ENCODE measurements around the gene CTTN.

CTTN gene

DNA sequence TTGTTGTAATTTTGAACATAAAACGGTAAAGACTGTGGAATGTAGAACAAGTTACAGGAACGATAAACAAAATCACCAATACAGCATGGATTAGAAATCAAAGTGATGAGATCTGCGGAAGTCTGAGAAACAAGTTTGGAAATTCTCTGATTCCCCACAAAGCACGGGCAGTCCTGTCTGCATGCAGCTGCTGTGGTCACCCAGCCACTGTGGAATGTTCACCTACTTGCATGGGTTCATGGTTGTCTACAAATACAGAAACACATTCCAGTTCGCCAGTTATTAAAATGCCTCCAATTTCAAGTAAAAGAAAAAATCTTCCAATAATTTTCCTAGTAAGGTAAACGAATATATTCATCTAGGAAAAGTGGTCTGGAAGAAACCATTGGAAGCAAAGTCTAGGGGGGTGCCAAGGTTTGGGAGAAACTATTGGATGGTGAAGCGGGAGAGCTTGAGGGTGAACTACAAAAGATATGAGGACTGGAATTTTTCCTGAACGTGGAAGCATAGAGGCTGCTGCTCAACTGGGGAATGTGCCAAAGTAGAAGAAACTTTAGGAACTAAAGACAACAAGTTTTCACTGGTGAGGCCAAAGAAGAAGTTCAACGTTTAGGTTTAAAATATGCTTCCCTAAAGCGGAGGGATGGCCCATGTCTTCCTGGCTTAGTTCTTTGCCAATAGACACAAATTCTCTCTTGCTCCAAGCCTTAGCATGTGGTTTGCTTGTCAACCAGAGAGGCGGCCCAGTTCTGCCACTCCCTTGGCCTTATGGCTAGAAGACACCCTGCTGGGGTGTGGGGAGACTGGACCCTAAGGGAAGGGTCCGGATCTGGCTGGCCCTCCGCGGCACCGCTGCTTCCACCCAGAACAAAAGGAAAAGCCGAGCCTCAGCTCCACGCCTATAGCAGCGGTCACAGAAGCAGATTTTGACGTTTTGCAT lies 70.2 kb downstream of the CTTN start:
- intact Hi-C loops (cut with DNase I; ENCODE audit: low total_unique reads) = loop anchor here (5.0 kb wide), 1 partner anchor 289 kb away; no protein-coding TSS in a partner anchor
- no peaks in the 10 kb centered on the region for H3K4me1 ChIP-seq
- peaks cover 0 to 28% of the 10 kb centered on the region in 2 donors for H3K27me3 ChIP-seq
- TF ChIP-seq, protein P1, sequence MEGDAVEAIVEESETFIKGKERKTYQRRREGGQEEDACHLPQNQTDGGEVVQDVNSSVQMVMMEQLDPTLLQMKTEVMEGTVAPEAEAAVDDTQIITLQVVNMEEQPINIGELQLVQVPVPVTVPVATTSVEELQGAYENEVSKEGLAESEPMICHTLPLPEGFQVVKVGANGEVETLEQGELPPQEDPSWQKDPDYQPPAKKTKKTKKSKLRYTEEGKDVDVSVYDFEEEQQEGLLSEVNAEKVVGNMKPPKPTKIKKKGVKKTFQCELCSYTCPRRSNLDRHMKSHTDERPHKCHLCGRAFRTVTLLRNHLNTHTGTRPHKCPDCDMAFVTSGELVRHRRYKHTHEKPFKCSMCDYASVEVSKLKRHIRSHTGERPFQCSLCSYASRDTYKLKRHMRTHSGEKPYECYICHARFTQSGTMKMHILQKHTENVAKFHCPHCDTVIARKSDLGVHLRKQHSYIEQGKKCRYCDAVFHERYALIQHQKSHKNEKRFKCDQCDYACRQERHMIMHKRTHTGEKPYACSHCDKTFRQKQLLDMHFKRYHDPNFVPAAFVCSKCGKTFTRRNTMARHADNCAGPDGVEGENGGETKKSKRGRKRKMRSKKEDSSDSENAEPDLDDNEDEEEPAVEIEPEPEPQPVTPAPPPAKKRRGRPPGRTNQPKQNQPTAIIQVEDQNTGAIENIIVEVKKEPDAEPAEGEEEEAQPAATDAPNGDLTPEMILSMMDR (IDR thresholded peaks at IDR 0.05) = no peak
- H3K9me3 ChIP-seq = no peaks in the 10 kb centered on the region
- no peak overlapping the region for H3K4me3 ChIP-seq
- H3K36me3 ChIP-seq = no peaks in the 10 kb centered on the region
- no peak overlapping the region for H3K27ac ChIP-seq
- DNase-seq = no peak

DNA sequence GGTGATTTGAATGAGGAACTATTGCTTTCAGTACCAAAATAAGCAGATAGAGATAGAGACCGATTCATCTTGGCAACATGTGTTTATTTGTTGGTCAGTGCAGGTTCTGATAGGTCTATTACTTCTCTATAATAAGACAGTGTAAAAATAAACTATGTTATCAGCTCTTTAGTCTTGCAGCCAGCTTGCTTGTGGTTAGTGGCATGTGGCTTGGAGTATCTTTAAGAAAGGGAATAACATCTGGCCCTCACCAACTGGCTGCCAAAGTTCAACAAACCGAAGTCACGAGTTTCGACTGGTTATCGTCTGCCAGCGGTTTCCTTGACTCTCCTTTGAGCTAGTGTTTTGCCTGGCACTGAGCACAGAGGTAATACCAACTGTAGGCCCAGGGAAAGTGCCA lies 71.8 kb downstream of the CTTN start:
- no peaks in the 10 kb centered on the region for H3K36me3 ChIP-seq
- intact Hi-C loops (cut with DNase I; ENCODE audit: low total_unique reads) = no loop called here
- no peak overlapping the region for H3K27ac ChIP-seq
- H3K4me1 ChIP-seq = no peaks in the 10 kb centered on the region
- H3K4me3 ChIP-seq = no peak overlapping the region
- peaks cover 0 to 17% of the 10 kb centered on the region in 2 donors for H3K27me3 ChIP-seq
- TF ChIP-seq, protein P1 (IDR thresholded peaks at IDR 0.05) = no peak
- no peak for DNase-seq
- H3K9me3 ChIP-seq = no peaks in the 10 kb centered on the region

DNA sequence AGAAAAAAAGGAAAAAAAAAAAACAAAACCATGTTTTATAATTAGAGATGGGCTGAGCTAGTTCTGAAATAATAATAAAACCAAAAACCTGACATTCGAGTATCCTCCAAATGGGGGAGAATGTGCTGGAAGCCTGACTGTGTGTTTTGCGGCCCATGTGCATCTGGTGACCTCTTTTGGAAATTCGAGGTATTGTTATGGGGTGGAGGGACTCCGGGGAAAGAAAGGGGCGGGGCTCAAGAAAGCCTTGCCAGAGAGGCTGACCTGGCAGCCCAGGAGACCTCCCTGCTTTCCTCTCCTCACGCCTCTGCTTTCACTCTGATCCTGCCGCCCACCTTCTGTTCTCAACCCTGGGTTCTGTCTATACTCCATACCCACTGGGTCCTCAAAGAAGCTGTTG lies 72.9 kb downstream of the CTTN start:
- intact Hi-C loops (cut with DNase I; ENCODE audit: low total_unique reads) = no loop called here
- Histone ChIP-seq H3K36me3 (no peaks in the 10 kb centered on the region), H3K27me3 (peaks cover 0 to 15% of the 10 kb centered on the region in 2 donors), H3K9me3 (no peaks in the 10 kb centered on the region), H3K4me1 (no peaks in the 10 kb centered on the region), H3K4me3 (no peak overlapping the region), H3K27ac (no peak overlapping the region)
- no peak for DNase-seq
- TF ChIP-seq, protein P1 (IDR thresholded peaks at IDR 0.05) = peak in 1 of 2 experiments; percentile 14

GRCh38 chr11:70472240-70472639 lies 73.9 kb downstream of the CTTN start:
- intact Hi-C loops (cut with DNase I; ENCODE audit: low total_unique reads) = no loop called here
- H3K4me1 ChIP-seq = no peaks in the 10 kb centered on the region
- no peak overlapping the region for H3K27ac ChIP-seq
- DNase-seq = no peak
- H3K27me3 ChIP-seq = peaks cover 0 to 8% of the 10 kb centered on the region in 2 donors
- no peaks in the 10 kb centered on the region for H3K9me3 ChIP-seq
- H3K4me3 ChIP-seq = no peak overlapping the region
- TF ChIP-seq, protein P1 (IDR thresholded peaks at IDR 0.05) = no peak
- H3K36me3 ChIP-seq = no peaks in the 10 kb centered on the region

GRCh38 chr11:70473186-70473872 lies 75.0 kb downstream of the CTTN start:
- DNase-seq = no peak
- TF ChIP-seq, protein P1 (IDR thresholded peaks at IDR 0.05) = no peak
- no peaks in the 10 kb centered on the region for H3K4me1 ChIP-seq
- peaks cover 0 to 8% of the 10 kb centered on the region in 2 donors for H3K27me3 ChIP-seq
- intact Hi-C loops (cut with DNase I; ENCODE audit: low total_unique reads) = no loop called here
- H3K9me3 ChIP-seq = no peaks in the 10 kb centered on the region
- no peaks in the 10 kb centered on the region for H3K36me3 ChIP-seq
- no peak overlapping the region for H3K27ac ChIP-seq
- H3K4me3 ChIP-seq = no peak overlapping the region

Measured in tibial artery (tissue), 4 donors.